HG03558 (cell line): ENCODE data around the gene EXD1.
"Not testable (repeated sequence)": the region's sequence is repeated elsewhere in the genome, so short reads cannot be mapped to it uniquely, and the experiment has no call there.

Experiments used
- ATAC-seq: cut with Tn5 transposase; IDR thresholded peaks from one replicate; pipeline ENCODE4 v1.9.1; 2021; ENCODE audit warnings: moderate number of reproducible peaks; ENCODE audit not compliant: unreplicated experiment; ENCODE audit errors: extremely low read depth

EXD1 gene

GRCh38 chr15:41230650-41231421 is at the start of gene EXD1, which contains the start of gene CHP1:
Gene EXD1, minus strand, starts transcription at chr15:41230757. Its CDS starts 4,182 bp downstream, at chr15:41226575.
Gene CHP1, plus strand, starts transcription at chr15:41231268. Its CDS starts 115 bp downstream, at chr15:41231383.
- ATAC-seq: no peak

GRCh38 chr15:41279535-41280283 is 49.2 kb upstream of the EXD1 start:
- ATAC-seq: no peak

GRCh38 chr15:41278319-41278718 is 47.8 kb upstream of the EXD1 start:
- no peak for ATAC-seq

- ATAC-seq: no peak
These were observed 46.3 kb upstream of the EXD1 start for GRCh38 chr15:41276831-41277230.

- ATAC-seq: no peak
These were observed 39.3 kb upstream of the EXD1 start for GRCh38 chr15:41269887-41270286.

GRCh38 chr15:41263891-41264351 is 33.4 kb upstream of the EXD1 start:
- no peak for ATAC-seq

- no peak for ATAC-seq
These were observed 32.0 kb upstream of the EXD1 start for GRCh38 chr15:41262571-41262970.

GRCh38 chr15:41260924-41261323 is 30.4 kb upstream of the EXD1 start:
- ATAC-seq: not testable (repeated sequence)

- ATAC-seq: no peak
These were observed 29.1 kb upstream of the EXD1 start for GRCh38 chr15:41259546-41260189.

- ATAC-seq: no peak
These were observed 28.4 kb upstream of the EXD1 start for GRCh38 chr15:41258750-41259471.

- ATAC-seq: no peak
These were observed 26.1 kb upstream of the EXD1 start for GRCh38 chr15:41256577-41257038.

- no peak for ATAC-seq
These were observed 25.5 kb upstream of the EXD1 start for GRCh38 chr15:41256103-41256502.

GRCh38 chr15:41254560-41254959 is 24.0 kb upstream of the EXD1 start:
- ATAC-seq: no peak

GRCh38 chr15:41251411-41251810 is 20.9 kb upstream of the EXD1 start:
- no peak for ATAC-seq

- not testable (repeated sequence) for ATAC-seq
These were observed 20.2 kb upstream of the EXD1 start for GRCh38 chr15:41250745-41251144.

GRCh38 chr15:41241221-41241964 is 10.8 kb upstream of the EXD1 start:
- no peak for ATAC-seq

GRCh38 chr15:41238100-41238499 is 7.5 kb upstream of the EXD1 start:
- no peak for ATAC-seq

GRCh38 chr15:41235929-41236328 is 5.4 kb upstream of the EXD1 start:
- no peak for ATAC-seq

GRCh38 chr15:41235228-41235627 is 4.7 kb upstream of the EXD1 start:
- not testable (repeated sequence) for ATAC-seq
